ENCODE measurements around the gene NVL.

DNA sequence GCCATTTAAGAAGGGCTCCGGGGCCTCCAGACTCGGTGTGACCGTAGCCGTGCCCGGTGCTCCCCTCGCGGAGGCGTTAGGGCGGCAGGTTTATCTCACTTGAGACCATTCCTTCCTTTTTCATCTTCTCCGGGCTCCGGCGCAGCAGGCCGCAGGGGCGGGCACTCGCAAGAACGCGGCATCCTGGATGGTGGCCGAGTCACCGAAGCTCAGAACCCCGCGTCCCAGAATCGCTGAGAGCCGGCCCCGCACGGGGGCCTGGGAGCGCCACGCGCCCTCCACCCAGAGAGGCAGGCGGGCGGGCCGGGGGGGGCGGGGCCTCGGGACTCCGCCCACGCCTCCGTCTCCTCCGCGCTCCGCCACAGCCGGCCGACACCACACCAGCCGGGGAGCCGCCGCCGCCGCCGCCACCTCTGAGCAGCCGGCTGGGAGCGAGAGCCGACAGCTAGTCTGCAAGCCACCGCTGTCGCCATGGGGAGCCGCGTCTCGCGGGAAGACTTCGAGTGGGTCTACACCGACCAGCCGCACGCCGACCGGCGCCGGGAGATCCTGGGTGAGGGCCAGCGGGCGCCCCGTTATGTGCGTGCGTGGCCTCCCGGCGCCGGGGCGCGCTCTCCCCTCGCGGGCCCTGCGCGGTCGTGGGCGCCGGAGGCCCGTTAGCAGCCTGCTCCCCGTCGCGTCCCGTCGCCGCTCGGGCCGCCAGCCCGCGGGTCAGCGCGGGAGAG is 146.9 kb downstream of the NVL start, which contains the start of gene DEGS1:
- TF ChIP-seq RAD21 (IDR thresholded peaks at IDR 0.05; ENCODE audit: low read length) (no peak), FOSL2 (IDR thresholded peaks at IDR 0.05; ENCODE audit: borderline replicate concordance, low read depth) (no peak; the same call in 1 of the 2 replicates), RFX5 (IDR thresholded peaks at IDR 0.05; ENCODE audit: low read length) (no peak; the same call in 1 of the 2 replicates), EP300 (IDR thresholded peaks at IDR 0.05; ENCODE audit: borderline replicate concordance in 1 of 2, low read depth in 1 of 2, low read length in 1 of 2) (no peak; a peak in 1 of 4 replicates), EZH2phosphoT487 (IDR thresholded peaks at IDR 0.05; ENCODE audit: borderline replicate concordance, low read depth) (no peak), TAF1 (IDR thresholded peaks at IDR 0.05; ENCODE audit: borderline replicate concordance, low read depth, low read length) (peak; percentile 61)
- TF ChIP-seq, protein P1, sequence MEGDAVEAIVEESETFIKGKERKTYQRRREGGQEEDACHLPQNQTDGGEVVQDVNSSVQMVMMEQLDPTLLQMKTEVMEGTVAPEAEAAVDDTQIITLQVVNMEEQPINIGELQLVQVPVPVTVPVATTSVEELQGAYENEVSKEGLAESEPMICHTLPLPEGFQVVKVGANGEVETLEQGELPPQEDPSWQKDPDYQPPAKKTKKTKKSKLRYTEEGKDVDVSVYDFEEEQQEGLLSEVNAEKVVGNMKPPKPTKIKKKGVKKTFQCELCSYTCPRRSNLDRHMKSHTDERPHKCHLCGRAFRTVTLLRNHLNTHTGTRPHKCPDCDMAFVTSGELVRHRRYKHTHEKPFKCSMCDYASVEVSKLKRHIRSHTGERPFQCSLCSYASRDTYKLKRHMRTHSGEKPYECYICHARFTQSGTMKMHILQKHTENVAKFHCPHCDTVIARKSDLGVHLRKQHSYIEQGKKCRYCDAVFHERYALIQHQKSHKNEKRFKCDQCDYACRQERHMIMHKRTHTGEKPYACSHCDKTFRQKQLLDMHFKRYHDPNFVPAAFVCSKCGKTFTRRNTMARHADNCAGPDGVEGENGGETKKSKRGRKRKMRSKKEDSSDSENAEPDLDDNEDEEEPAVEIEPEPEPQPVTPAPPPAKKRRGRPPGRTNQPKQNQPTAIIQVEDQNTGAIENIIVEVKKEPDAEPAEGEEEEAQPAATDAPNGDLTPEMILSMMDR (IDR thresholded peaks at IDR 0.05) = no peak; the same call in 1 of the 2 replicates
- TF ChIP-seq, protein P2, sequence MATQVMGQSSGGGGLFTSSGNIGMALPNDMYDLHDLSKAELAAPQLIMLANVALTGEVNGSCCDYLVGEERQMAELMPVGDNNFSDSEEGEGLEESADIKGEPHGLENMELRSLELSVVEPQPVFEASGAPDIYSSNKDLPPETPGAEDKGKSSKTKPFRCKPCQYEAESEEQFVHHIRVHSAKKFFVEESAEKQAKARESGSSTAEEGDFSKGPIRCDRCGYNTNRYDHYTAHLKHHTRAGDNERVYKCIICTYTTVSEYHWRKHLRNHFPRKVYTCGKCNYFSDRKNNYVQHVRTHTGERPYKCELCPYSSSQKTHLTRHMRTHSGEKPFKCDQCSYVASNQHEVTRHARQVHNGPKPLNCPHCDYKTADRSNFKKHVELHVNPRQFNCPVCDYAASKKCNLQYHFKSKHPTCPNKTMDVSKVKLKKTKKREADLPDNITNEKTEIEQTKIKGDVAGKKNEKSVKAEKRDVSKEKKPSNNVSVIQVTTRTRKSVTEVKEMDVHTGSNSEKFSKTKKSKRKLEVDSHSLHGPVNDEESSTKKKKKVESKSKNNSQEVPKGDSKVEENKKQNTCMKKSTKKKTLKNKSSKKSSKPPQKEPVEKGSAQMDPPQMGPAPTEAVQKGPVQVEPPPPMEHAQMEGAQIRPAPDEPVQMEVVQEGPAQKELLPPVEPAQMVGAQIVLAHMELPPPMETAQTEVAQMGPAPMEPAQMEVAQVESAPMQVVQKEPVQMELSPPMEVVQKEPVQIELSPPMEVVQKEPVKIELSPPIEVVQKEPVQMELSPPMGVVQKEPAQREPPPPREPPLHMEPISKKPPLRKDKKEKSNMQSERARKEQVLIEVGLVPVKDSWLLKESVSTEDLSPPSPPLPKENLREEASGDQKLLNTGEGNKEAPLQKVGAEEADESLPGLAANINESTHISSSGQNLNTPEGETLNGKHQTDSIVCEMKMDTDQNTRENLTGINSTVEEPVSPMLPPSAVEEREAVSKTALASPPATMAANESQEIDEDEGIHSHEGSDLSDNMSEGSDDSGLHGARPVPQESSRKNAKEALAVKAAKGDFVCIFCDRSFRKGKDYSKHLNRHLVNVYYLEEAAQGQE (IDR thresholded peaks at IDR 0.05; ENCODE audit: low read depth, low read length) = peak; percentile 17; the same call in 1 of the 2 replicates

Data from SK-N-SH (cell line).